Fibroblast of villous mesenchyme (primary cell): ENCODE measurements around the gene NMRAL1. TPM values are rescaled to one million over a fixed set of nuclear protein-coding genes. Genes with fewer than 3 reads are reported as not detected.

Experiments used
- DNase-seq: peaks from one replicate; pipeline ENCODE4 v3.0.0-alpha.2; 2010; ENCODE audit warnings: low read depth
- H3K4me3 ChIP-seq: 2 replicates; pipeline ENCODE4 v1.5.1; 2011; ENCODE audit warnings: low read depth, mild to moderate bottlenecking, low read length
- CTCF ChIP-seq: IDR thresholded peaks from 2 replicates; pipeline ENCODE4 v1.5.1; 2012; ENCODE audit warnings: low read depth, mild to moderate bottlenecking, low read length; ENCODE audit not compliant: insufficient read depth
- total RNA-seq: library from RNA; depleted of rRNA; stranded (reverse); fragments of >200 nt; gene quantifications from 2 replicates; pipeline ENCODE4 v1.2.3, GENCODE V29; 2012

The NMRAL1 gene
- total RNA-seq, 1 donor: 54.4 TPM

GRCh38 chr16:4505356-4506147 is 31.1 kb upstream of the NMRAL1 start:
- TF ChIP-seq CTCF: no peak
- no peak for DNase-seq
- no peak overlapping the region for H3K4me3 ChIP-seq

GRCh38 chr16:4501071-4501478 is 26.6 kb upstream of the NMRAL1 start:
- no peak for DNase-seq
- no peak for TF ChIP-seq CTCF
- no peak overlapping the region for H3K4me3 ChIP-seq

DNA sequence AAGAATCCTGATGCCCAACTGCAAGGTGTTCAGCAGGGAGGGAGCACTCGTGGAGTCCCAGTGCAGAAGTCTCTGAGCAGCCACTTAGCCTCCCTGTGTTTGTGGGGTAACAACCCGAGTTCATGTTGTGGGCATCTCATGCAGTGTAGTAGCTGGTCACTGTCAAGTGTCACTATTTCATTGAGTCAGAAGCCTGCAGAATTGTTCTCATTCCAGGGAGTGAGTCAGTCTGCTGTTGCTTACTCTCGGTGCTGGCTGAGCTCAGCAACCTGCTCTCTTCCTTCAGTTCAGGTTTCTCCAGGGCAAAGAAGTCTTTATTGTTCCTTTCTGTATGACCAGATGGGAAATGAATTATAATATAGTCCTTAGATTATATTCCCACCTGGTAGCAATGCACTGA is 25.8 kb upstream of the NMRAL1 start:
- DNase-seq: peak; percentile 89
- TF ChIP-seq CTCF: no peak
- H3K4me3 ChIP-seq: peak overlapping the region; percentile 21

- DNase-seq: no peak
- TF ChIP-seq CTCF: no peak
- H3K4me3 ChIP-seq: no peak overlapping the region
Measured at GRCh38 chr16:4499196-4499555, 24.8 kb upstream of the NMRAL1 start.

- H3K4me3 ChIP-seq: no peak overlapping the region
- TF ChIP-seq CTCF: no peak
- no peak for DNase-seq
Measured at GRCh38 chr16:4498546-4499195, 24.2 kb upstream of the NMRAL1 start.

DNA sequence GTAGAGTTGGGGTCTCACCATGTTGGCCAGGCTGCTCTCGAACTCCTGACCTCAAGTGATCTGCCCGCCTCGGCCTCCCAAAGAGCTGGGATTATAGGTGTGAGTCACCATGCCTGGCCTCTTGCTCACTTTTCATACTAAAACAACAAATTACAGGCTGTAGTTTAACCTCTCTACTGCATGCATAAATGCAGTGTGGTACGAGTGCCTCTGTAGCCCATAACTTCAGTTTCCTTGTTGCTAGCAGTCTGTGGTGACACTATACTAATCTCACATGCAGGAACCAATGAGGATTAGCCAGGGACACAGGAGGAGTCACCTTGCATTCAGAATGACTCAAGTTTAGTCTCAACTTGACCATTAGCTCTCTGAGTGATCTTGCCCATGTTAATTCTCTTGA is 21.9 kb upstream of the NMRAL1 start:
- no peak for TF ChIP-seq CTCF
- DNase-seq: peak; percentile 46
- no peak overlapping the region for H3K4me3 ChIP-seq
